Measurements from ENCODE around the gene KRTAP5-10.
"Not testable (repeated sequence)": the region's sequence is repeated elsewhere in the genome, so short reads cannot be mapped to it uniquely, and the experiment has no call there.

Gene KRTAP5-10

GRCh38 chr11:71588314-71588713, 23.0 kb downstream of the KRTAP5-10 start:
- H3K27ac ChIP-seq; H3K9ac ChIP-seq; H3K4me3 ChIP-seq (ENCODE audit: low read depth, low read length); H3K4me2 ChIP-seq (ENCODE audit: low read length); H3K27me3 ChIP-seq (ENCODE audit: control insufficient read depth, insufficient read depth, low read length); H3K4me1 ChIP-seq; H2AFZ ChIP-seq; H3K9me3 ChIP-seq (ENCODE audit: control insufficient read depth, low read length); H3K36me3 ChIP-seq (ENCODE audit: control insufficient read depth, insufficient read depth, low read length); H3K79me2 ChIP-seq: not testable (repeated sequence)

GRCh38 chr11:71588822-71589545, 23.6 kb downstream of the KRTAP5-10 start:
- H2AFZ ChIP-seq; H3K4me2 ChIP-seq (ENCODE audit: low read length); H3K27me3 ChIP-seq (ENCODE audit: control insufficient read depth, insufficient read depth, low read length); H3K9me3 ChIP-seq (ENCODE audit: control insufficient read depth, low read length); H3K27ac ChIP-seq; H3K4me3 ChIP-seq (ENCODE audit: low read depth, low read length); H3K4me1 ChIP-seq; H3K79me2 ChIP-seq; H3K36me3 ChIP-seq (ENCODE audit: control insufficient read depth, insufficient read depth, low read length); H3K9ac ChIP-seq: not testable (repeated sequence)
- peak; percentile 17 for TF ChIP-seq CTCF (IDR thresholded peaks at IDR 0.05)

- not testable (repeated sequence) for H2AFZ ChIP-seq; H3K4me3 ChIP-seq (ENCODE audit: low read depth, low read length); H3K9ac ChIP-seq; H3K4me1 ChIP-seq; H3K27ac ChIP-seq; H3K27me3 ChIP-seq (ENCODE audit: control insufficient read depth, insufficient read depth, low read length); H3K79me2 ChIP-seq; H3K9me3 ChIP-seq (ENCODE audit: control insufficient read depth, low read length); H3K36me3 ChIP-seq (ENCODE audit: control insufficient read depth, insufficient read depth, low read length); H3K4me2 ChIP-seq (ENCODE audit: low read length)
These were observed 24.2 kb downstream of the KRTAP5-10 start for GRCh38 chr11:71589546-71589920.

GRCh38 chr11:71603221-71603620, 37.9 kb downstream of the KRTAP5-10 start:
- H3K79me2 ChIP-seq; H3K4me1 ChIP-seq; H2AFZ ChIP-seq; H3K9ac ChIP-seq; H3K27ac ChIP-seq; H3K4me3 ChIP-seq (ENCODE audit: low read depth, low read length); H3K27me3 ChIP-seq (ENCODE audit: control insufficient read depth, insufficient read depth, low read length); H3K9me3 ChIP-seq (ENCODE audit: control insufficient read depth, low read length); H3K4me2 ChIP-seq (ENCODE audit: low read length); H3K36me3 ChIP-seq (ENCODE audit: control insufficient read depth, insufficient read depth, low read length): not testable (repeated sequence)

GRCh38 chr11:71604798-71605488, 39.6 kb downstream of the KRTAP5-10 start:
- not testable (repeated sequence) for H3K4me1 ChIP-seq; H3K4me2 ChIP-seq (ENCODE audit: low read length); H3K4me3 ChIP-seq (ENCODE audit: low read depth, low read length); H2AFZ ChIP-seq; H3K9ac ChIP-seq; H3K36me3 ChIP-seq (ENCODE audit: control insufficient read depth, insufficient read depth, low read length); H3K27me3 ChIP-seq (ENCODE audit: control insufficient read depth, insufficient read depth, low read length); H3K27ac ChIP-seq; H3K79me2 ChIP-seq; H3K9me3 ChIP-seq (ENCODE audit: control insufficient read depth, low read length)
- peak; percentile 28 for TF ChIP-seq CTCF (IDR thresholded peaks at IDR 0.05)

- H3K9ac ChIP-seq; H3K36me3 ChIP-seq (ENCODE audit: control insufficient read depth, insufficient read depth, low read length); H3K4me1 ChIP-seq; H3K9me3 ChIP-seq (ENCODE audit: control insufficient read depth, low read length); H3K27me3 ChIP-seq (ENCODE audit: control insufficient read depth, insufficient read depth, low read length); H3K4me2 ChIP-seq (ENCODE audit: low read length); H3K79me2 ChIP-seq; H3K4me3 ChIP-seq (ENCODE audit: low read depth, low read length): not testable (repeated sequence)
- H3K27ac ChIP-seq, result peak overlapping the region; percentile 72
- TF ChIP-seq CTCF (IDR thresholded peaks at IDR 0.05), result peak; percentile 24
- H2AFZ ChIP-seq, result peak overlapping the region; percentile 65
These were observed 41.6 kb downstream of the KRTAP5-10 start for GRCh38 chr11:71606853-71607519.

- not testable (repeated sequence) for H3K4me1 ChIP-seq
These were observed 42.3 kb downstream of the KRTAP5-10 start for GRCh38 chr11:71607520-71608216.

GRCh38 chr11:71608272-71608671, 42.9 kb downstream of the KRTAP5-10 start:
- H3K9me3 ChIP-seq (ENCODE audit: control insufficient read depth, low read length), result not testable (repeated sequence)

More at GRCh38 chr11:71607520-71608216, 42.3 kb downstream of the KRTAP5-10 start:
- not testable (repeated sequence) for H3K9me3 ChIP-seq (ENCODE audit: control insufficient read depth, low read length); H3K36me3 ChIP-seq (ENCODE audit: control insufficient read depth, insufficient read depth, low read length); H3K79me2 ChIP-seq; H3K4me2 ChIP-seq (ENCODE audit: low read length); H3K27me3 ChIP-seq (ENCODE audit: control insufficient read depth, insufficient read depth, low read length); H3K4me3 ChIP-seq (ENCODE audit: low read depth, low read length); H3K9ac ChIP-seq
- peak overlapping the region; percentile 72 for H3K27ac ChIP-seq
- peak overlapping the region; percentile 65 for H2AFZ ChIP-seq

More at GRCh38 chr11:71608272-71608671, 42.9 kb downstream of the KRTAP5-10 start:
- not testable (repeated sequence) for H2AFZ ChIP-seq; H3K79me2 ChIP-seq; H3K36me3 ChIP-seq (ENCODE audit: control insufficient read depth, insufficient read depth, low read length); H3K4me1 ChIP-seq; H3K4me2 ChIP-seq (ENCODE audit: low read length); H3K9ac ChIP-seq; H3K4me3 ChIP-seq (ENCODE audit: low read depth, low read length); H3K27me3 ChIP-seq (ENCODE audit: control insufficient read depth, insufficient read depth, low read length)
- H3K27ac ChIP-seq, result peak overlapping the region; percentile 36
